Muscle of back (tissue), 11 donors: ENCODE measurements around the gene KRT23. TPM values are rescaled to one million over a fixed set of nuclear protein-coding genes. Genes with fewer than 3 reads are reported as not detected.
"Not testable (repeated sequence)": the region's sequence is repeated elsewhere in the genome, so short reads cannot be mapped to it uniquely, and the experiment has no call there.

Source experiments
- DNase-seq, 3 donors: peaks; one replicate each; pipeline versions ENCODE4 v3.0.0 to v3.0.0-alpha.2; 2013
- polyA plus RNA-seq, 10 donors: library from polyadenylated mRNA; unstranded; fragments of 120-200 nt; gene quantifications; one replicate each; pipeline ENCODE4 v1.2.1, GENCODE V29; 2013; ENCODE audit not compliant: insufficient read length in 10 of 10

Gene KRT23
- polyA plus RNA-seq, 10 donors: 0.16 to 2.7 (median 0.22) TPM; not detected in 3

GRCh38 chr17:40951011-40951622, 13.7 kb upstream of the KRT23 start:
- DNase-seq: no peak

- no peak for DNase-seq
Measured at GRCh38 chr17:40950176-40950575, 12.7 kb upstream of the KRT23 start.

GRCh38 chr17:40949418-40949817, 12.0 kb upstream of the KRT23 start:
- peak in 1 of 3 donors; percentile 24 for DNase-seq

GRCh38 chr17:40947929-40948328, 10.5 kb upstream of the KRT23 start:
- no peak for DNase-seq

GRCh38 chr17:40945414-40945813, 8.0 kb upstream of the KRT23 start:
- no peak for DNase-seq

GRCh38 chr17:40944531-40944930, 7.1 kb upstream of the KRT23 start:
- no peak for DNase-seq

GRCh38 chr17:40942553-40942952, 5.1 kb upstream of the KRT23 start:
- no peak for DNase-seq

GRCh38 chr17:40940266-40940665, 2.8 kb upstream of the KRT23 start:
- no peak for DNase-seq

- no peak for DNase-seq
Measured at GRCh38 chr17:40938981-40939380, 1.5 kb upstream of the KRT23 start.

- no peak for DNase-seq
Measured at GRCh38 chr17:40936976-40937375, 470 bp downstream of the KRT23 start.

- DNase-seq: no peak
Measured at GRCh38 chr17:40936437-40936971, 942 bp downstream of the KRT23 start.

GRCh38 chr17:40935624-40936023, 1.8 kb downstream of the KRT23 start:
- no peak for DNase-seq

GRCh38 chr17:40932608-40933007, 4.8 kb downstream of the KRT23 start:
- no peak for DNase-seq

GRCh38 chr17:40931311-40931710, 6.1 kb downstream of the KRT23 start:
- DNase-seq: no peak

GRCh38 chr17:40926341-40926740, 11.1 kb downstream of the KRT23 start:
- DNase-seq: no peak

- DNase-seq: peak in 2 of 3 donors; percentile 12 to 45
Measured at GRCh38 chr17:40922239-40922638, 15.2 kb downstream of the KRT23 start.

- no peak for DNase-seq
Measured at GRCh38 chr17:40921026-40921425, 16.4 kb downstream of the KRT23 start.

GRCh38 chr17:40917116-40917515, 20.3 kb downstream of the KRT23 start:
- DNase-seq: not testable (repeated sequence)

GRCh38 chr17:40916366-40916765, 21.1 kb downstream of the KRT23 start:
- DNase-seq: no peak

- peak in 1 of 3 donors; percentile 16 for DNase-seq
Measured at GRCh38 chr17:40915721-40916256, 21.7 kb downstream of the KRT23 start.

- DNase-seq: peak in 1 of 3 donors; percentile 88
Measured at GRCh38 chr17:40915199-40915661, 22.2 kb downstream of the KRT23 start.

- DNase-seq: no peak
Measured at GRCh38 chr17:40914075-40914855, 23.2 kb downstream of the KRT23 start.
